GM18867 (cell line): ENCODE measurements around the gene CENPA.
A peak's percentile ranks its signal among the peaks of the same experiment; 100 is the strongest.
"Not testable (repeated sequence)": the region's sequence is repeated elsewhere in the genome, so short reads cannot be mapped to it uniquely, and the experiment has no call there.

Source experiments
- ATAC-seq: cut with Tn5 transposase; IDR thresholded peaks from one replicate; pipeline ENCODE4 v1.9.1; 2021; ENCODE audit warnings: mild to moderate bottlenecking, moderate library complexity; ENCODE audit not compliant: unreplicated experiment

CENPA gene

GRCh38 chr2:26786207-26787028 is 562 bp downstream of the CENPA start:
- ATAC-seq = peak; percentile 23

- no peak for ATAC-seq
These were observed 6.9 kb downstream of the CENPA start for GRCh38 chr2:26792720-26793119.

GRCh38 chr2:26793518-26793917 is 7.7 kb downstream of the CENPA start:
- ATAC-seq = no peak

GRCh38 chr2:26795135-26795534 is 9.3 kb downstream of the CENPA start:
- not testable (repeated sequence) for ATAC-seq

GRCh38 chr2:26801328-26801727 is 15.5 kb downstream of the CENPA start:
- ATAC-seq = no peak

- ATAC-seq = no peak
These were observed 15.9 kb downstream of the CENPA start for GRCh38 chr2:26801796-26802195.

GRCh38 chr2:26805241-26805676 is 19.4 kb downstream of the CENPA start:
- no peak for ATAC-seq

GRCh38 chr2:26807788-26808460 is 22.1 kb downstream of the CENPA start:
- ATAC-seq = no peak

GRCh38 chr2:26809211-26809610 is 23.4 kb downstream of the CENPA start:
- ATAC-seq = no peak

GRCh38 chr2:26809876-26810577 is 24.2 kb downstream of the CENPA start:
- no peak for ATAC-seq

GRCh38 chr2:26811261-26811660 is 25.4 kb downstream of the CENPA start:
- no peak for ATAC-seq

- ATAC-seq = no peak
These were observed 26.2 kb downstream of the CENPA start for GRCh38 chr2:26811791-26812694.

GRCh38 chr2:26812731-26813130 is 26.9 kb downstream of the CENPA start:
- ATAC-seq = no peak

- ATAC-seq = not testable (repeated sequence)
These were observed 28.4 kb downstream of the CENPA start for GRCh38 chr2:26814072-26814765.

GRCh38 chr2:26816893-26817292 is 31.0 kb downstream of the CENPA start:
- ATAC-seq = no peak

- ATAC-seq = no peak
These were observed 32.4 kb downstream of the CENPA start for GRCh38 chr2:26818255-26818654.

- no peak for ATAC-seq
These were observed 33.1 kb downstream of the CENPA start for GRCh38 chr2:26818972-26819371.

- ATAC-seq = no peak
These were observed 35.1 kb downstream of the CENPA start for GRCh38 chr2:26820932-26821331.

- no peak for ATAC-seq
These were observed 37.0 kb downstream of the CENPA start for GRCh38 chr2:26822877-26823276.
